ENCODE measurements around the gene MYF6. TPM values are rescaled to one million over a fixed set of nuclear protein-coding genes. Genes with fewer than 3 reads are reported as not detected.

MYF6 gene
- total RNA-seq, 4 donors from 2014 or later: 0.27 TPM; not detected in 3

GRCh38 chr12:80681786-80682185 lies 25.6 kb upstream of the MYF6 start:
- Histone ChIP-seq H3K36me3 (no peaks in the 10 kb centered on the region), H3K9me3 (no peaks in the 10 kb centered on the region), H3K4me1 (no peaks in the 10 kb centered on the region), H3K4me3 (no peak overlapping the region), H3K27ac (no peak overlapping the region), H3K27me3 (no peaks in the 10 kb centered on the region)
- in situ Hi-C loops (cut with MboI; ENCODE audit: low pct_ligation_motif_present in 1 of 4, low pct_unique_long_range_greater_than_20kb in 1 of 4, low sequenced_read_pairs in 3 of 4) (no loop called here), intact Hi-C loops (cut with DNase I; ENCODE audit: low total_unique reads) (no loop called here)
- TF ChIP-seq EP300 (IDR thresholded peaks at IDR 0.05; ENCODE audit: low read depth) (no peak), POLR2A (IDR thresholded peaks at IDR 0.05) (no peak), POLR2AphosphoS5 (IDR thresholded peaks at IDR 0.05) (no peak)
- TF ChIP-seq, protein P1, sequence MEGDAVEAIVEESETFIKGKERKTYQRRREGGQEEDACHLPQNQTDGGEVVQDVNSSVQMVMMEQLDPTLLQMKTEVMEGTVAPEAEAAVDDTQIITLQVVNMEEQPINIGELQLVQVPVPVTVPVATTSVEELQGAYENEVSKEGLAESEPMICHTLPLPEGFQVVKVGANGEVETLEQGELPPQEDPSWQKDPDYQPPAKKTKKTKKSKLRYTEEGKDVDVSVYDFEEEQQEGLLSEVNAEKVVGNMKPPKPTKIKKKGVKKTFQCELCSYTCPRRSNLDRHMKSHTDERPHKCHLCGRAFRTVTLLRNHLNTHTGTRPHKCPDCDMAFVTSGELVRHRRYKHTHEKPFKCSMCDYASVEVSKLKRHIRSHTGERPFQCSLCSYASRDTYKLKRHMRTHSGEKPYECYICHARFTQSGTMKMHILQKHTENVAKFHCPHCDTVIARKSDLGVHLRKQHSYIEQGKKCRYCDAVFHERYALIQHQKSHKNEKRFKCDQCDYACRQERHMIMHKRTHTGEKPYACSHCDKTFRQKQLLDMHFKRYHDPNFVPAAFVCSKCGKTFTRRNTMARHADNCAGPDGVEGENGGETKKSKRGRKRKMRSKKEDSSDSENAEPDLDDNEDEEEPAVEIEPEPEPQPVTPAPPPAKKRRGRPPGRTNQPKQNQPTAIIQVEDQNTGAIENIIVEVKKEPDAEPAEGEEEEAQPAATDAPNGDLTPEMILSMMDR (IDR thresholded peaks at IDR 0.05): no peak
- DNase-seq: no peak
- 74 to 78% methylated on average over 3 of the region's 3 CpGs for WGBS, 2 donors (ENCODE audit: low coverage in 1 of 2)

DNA sequence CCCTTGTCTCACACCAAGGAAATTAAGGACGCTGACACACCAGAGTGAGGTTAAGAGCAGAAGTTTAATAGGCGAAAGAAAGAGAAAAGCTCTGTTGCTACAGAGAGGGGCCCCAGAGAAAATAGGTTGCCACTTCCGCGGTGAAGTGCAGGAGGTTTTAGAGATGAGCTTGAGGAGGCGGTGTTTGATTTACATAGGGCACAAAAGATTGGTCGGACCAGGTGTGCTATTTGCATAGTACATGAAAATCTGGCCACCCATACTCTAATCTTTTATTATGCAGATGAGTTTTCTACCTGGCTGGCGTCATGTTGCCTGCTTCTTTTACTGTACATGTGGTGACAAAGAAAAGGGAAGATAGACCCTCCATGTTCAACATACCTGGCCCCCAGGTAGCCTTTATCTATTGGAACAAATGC lies 23.3 kb upstream of the MYF6 start:
- no peaks in the 10 kb centered on the region for H3K36me3 ChIP-seq
- 40 to 48% methylated on average over 1 to 7 of the region's 7 CpGs for WGBS, 2 donors (ENCODE audit: low coverage in 1 of 2)
- no peak overlapping the region for H3K4me3 ChIP-seq
- in situ Hi-C loops (cut with MboI; ENCODE audit: low pct_ligation_motif_present in 1 of 4, low pct_unique_long_range_greater_than_20kb in 1 of 4, low sequenced_read_pairs in 3 of 4): no loop called here
- H3K27ac ChIP-seq: no peak overlapping the region
- intact Hi-C loops (cut with DNase I; ENCODE audit: low total_unique reads): no loop called here
- H3K4me1 ChIP-seq: no peaks in the 10 kb centered on the region
- no peaks in the 10 kb centered on the region for H3K27me3 ChIP-seq
- no peak for TF ChIP-seq POLR2A (IDR thresholded peaks at IDR 0.05)
- TF ChIP-seq EP300 (IDR thresholded peaks at IDR 0.05; ENCODE audit: low read depth): no peak
- no peak for TF ChIP-seq POLR2AphosphoS5 (IDR thresholded peaks at IDR 0.05)
- TF ChIP-seq, protein P1 (IDR thresholded peaks at IDR 0.05): no peak
- no peaks in the 10 kb centered on the region for H3K9me3 ChIP-seq
- DNase-seq: no peak

DNA sequence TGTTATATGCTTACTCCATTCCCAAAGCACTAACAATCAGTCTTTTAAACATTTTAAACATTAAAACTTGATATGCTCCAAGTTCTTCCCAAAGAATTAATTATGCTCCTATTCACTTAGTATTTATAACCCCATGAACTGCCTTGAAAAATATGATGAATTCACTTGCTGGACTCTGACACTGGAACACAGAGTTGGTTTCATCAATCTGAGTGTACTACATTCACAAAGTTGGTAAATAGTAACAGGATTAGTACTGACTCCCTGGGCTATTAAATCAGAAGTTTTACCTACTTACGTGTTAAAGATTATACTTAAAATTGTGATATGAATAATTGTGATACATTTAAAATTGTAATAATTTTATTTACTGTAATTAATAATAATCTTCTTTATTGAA lies 17.3 kb upstream of the MYF6 start:
- Histone ChIP-seq H3K36me3 (no peaks in the 10 kb centered on the region), H3K27me3 (no peaks in the 10 kb centered on the region), H3K4me3 (no peak overlapping the region), H3K4me1 (no peaks in the 10 kb centered on the region), H3K27ac (no peak overlapping the region), H3K9me3 (no peaks in the 10 kb centered on the region)
- intact Hi-C loops (cut with DNase I; ENCODE audit: low total_unique reads) (no loop called here), in situ Hi-C loops (cut with MboI; ENCODE audit: low pct_ligation_motif_present in 1 of 4, low pct_unique_long_range_greater_than_20kb in 1 of 4, low sequenced_read_pairs in 3 of 4) (no loop called here)
- WGBS, 2 donors (ENCODE audit: low coverage in 1 of 2): 73 to 81% methylated on average over 1 of the region's 1 CpG
- no peak for DNase-seq
- TF ChIP-seq POLR2AphosphoS5 (IDR thresholded peaks at IDR 0.05) (no peak), EP300 (IDR thresholded peaks at IDR 0.05; ENCODE audit: low read depth) (no peak), POLR2A (IDR thresholded peaks at IDR 0.05) (no peak)
- TF ChIP-seq, protein P1 (IDR thresholded peaks at IDR 0.05): no peak

DNA sequence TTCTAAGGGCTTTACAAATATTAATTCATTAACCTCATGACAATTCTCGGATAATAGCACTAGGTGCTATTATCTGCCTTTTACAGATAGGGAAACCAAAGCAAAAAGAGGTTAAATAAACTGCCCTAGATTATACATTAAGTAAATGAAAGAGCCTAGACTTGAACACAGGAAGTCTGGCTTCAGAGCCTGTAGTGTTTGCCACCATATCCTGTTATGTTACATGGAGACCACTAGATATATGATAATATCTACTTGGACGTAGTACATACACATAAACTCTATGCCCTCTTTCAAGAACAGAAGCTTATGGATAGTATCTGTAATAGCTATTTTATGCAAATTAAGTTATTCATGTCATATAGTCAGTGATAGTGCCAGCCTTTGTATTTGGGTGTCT lies 16.9 kb upstream of the MYF6 start:
- 51 to 58% methylated on average over 2 of the region's 2 CpGs for WGBS, 2 donors (ENCODE audit: low coverage in 1 of 2)
- DNase-seq: no peak
- in situ Hi-C loops (cut with MboI; ENCODE audit: low pct_ligation_motif_present in 1 of 4, low pct_unique_long_range_greater_than_20kb in 1 of 4, low sequenced_read_pairs in 3 of 4): no loop called here
- intact Hi-C loops (cut with DNase I; ENCODE audit: low total_unique reads): no loop called here
- Histone ChIP-seq H3K9me3 (no peaks in the 10 kb centered on the region), H3K4me3 (no peak overlapping the region), H3K27me3 (no peaks in the 10 kb centered on the region), H3K36me3 (no peaks in the 10 kb centered on the region), H3K27ac (no peak overlapping the region), H3K4me1 (no peaks in the 10 kb centered on the region)
- TF ChIP-seq, protein P1 (IDR thresholded peaks at IDR 0.05): no peak
- TF ChIP-seq POLR2A (IDR thresholded peaks at IDR 0.05) (no peak), EP300 (IDR thresholded peaks at IDR 0.05; ENCODE audit: low read depth) (no peak), POLR2AphosphoS5 (IDR thresholded peaks at IDR 0.05) (no peak)

All from transverse colon (tissue), 4 donors.